H1 (cell line): ENCODE results near the gene RADX. TPM values are rescaled to one million over a fixed set of nuclear protein-coding genes. Genes with fewer than 3 reads are reported as not detected.

Source experiments
- ASH2L ChIP-seq: fragments of 200-600, 300-600 bp; sonication (generic); IDR thresholded peaks from one replicate; pipeline ENCODE4 v1.7.1; 2017; ENCODE audit warnings: low read length
- RAD21 ChIP-seq, 2 experiments: IDR thresholded peaks in 1 of 2; conservative IDR thresholded peaks in 1 of 2; 2 replicates each; pipeline ENCODE4 v1.6.1; 2011; ENCODE audit warnings: low read depth in 2 of 2, low read length in 2 of 2, improper control_type of control experiment in 1 of 2, inconsistent platforms in 1 of 2, mild to moderate bottlenecking in 1 of 2, moderate library complexity in 1 of 2
- SIRT6 ChIP-seq: IDR thresholded peaks from one replicate; pipeline ENCODE4 v1.7.1; 2012; ENCODE audit warnings: low read length, inconsistent platforms
- polyA plus RNA-seq, 7 experiments: library from polyadenylated mRNA; depleted of rRNA in 3 of 7; stranded (reverse) in 5 of 7; unstranded in 2 of 7; fragments of >200 nt in 5 of 7; fragments of 200-250 nt in 2 of 7; gene quantifications; 1 replicate in 5 of 7; 2 replicates in 1 of 7; 4 replicates in 1 of 7; pipeline versions ENCODE4 v1.2.1 to v1.2.3, GENCODE V29; 2011 to 2013; ENCODE audit warnings: missing spikeins in 2 of 7, mixed read lengths in 2 of 7
- total RNA-seq: library from RNA; stranded (reverse); fragmentation: NEBNext Ultra II Directional; extraction: Animal tissue kit (Norgen Biotek cat#: 25700); gene quantifications from 2 replicates; pipeline ENCODE4 v1.2.1, GENCODE V29; 2021

The RADX gene
- total and polyA plus RNA-seq, 2 of the 8 experiments (the other 6 are each of a cell fraction or from before 2014, with no cell fraction given), result 1.7 to 4.5 TPM

- no peak for TF ChIP-seq RAD21 (IDR thresholded peaks at IDR 0.05 in 1 of 2, conservative IDR thresholded peaks at IDR 0.05 in 1 of 2; ENCODE audit: low read depth in 2 of 2, low read length in 2 of 2)
- TF ChIP-seq ASH2L, result no peak
- no peak for TF ChIP-seq SIRT6
Measured at GRCh38 chrX:106707771-106708454, 96.1 kb downstream of the RADX start (continued).
